A549 (cell line): Measurements from ENCODE around the gene MATR3. TPM values are rescaled to one million over a fixed set of nuclear protein-coding genes. Genes with fewer than 3 reads are reported as not detected.

Experiments
- ATAC-seq, 2 experiments: fragments of 200-7000 bp in 1 of 2; fragments of >200 bp in 1 of 2; cut with Nextera tagmentation in 1 of 2; cut with Tn5 transposase in 1 of 2; 3 replicates each; pipeline versions ENCODE4 v1.8.0 to v1.9.1; 2018 to 2020; ENCODE audit warnings: mild to moderate bottlenecking in 1 of 2, moderate library complexity in 1 of 2
- CTCF ChIA-PET: fragments of 300-600 bp; sonication (Branson Sonifier 250); formaldehyde crosslinking; extraction: SDS; loops from one replicate; lab custom pipeline; 2021; ENCODE audit warnings: antibody characterized with exemption, inconsistent platforms; lab: Yijun Ruan, JAX
- POLR2A ChIA-PET: fragments of 350-600 bp; formaldehyde crosslinking; extraction: SDS; loops from one replicate; lab custom pipeline; 2021; ENCODE audit warnings: antibody characterized with exemption, inconsistent platforms; lab: Yijun Ruan, JAX
- DNase-seq, 2 experiments: peaks; one replicate each; pipeline versions ENCODE4 v3.0.0 to v3.0.0-alpha.2; 2011 to 2016; ENCODE audit warnings: low read depth in 1 of 2, low spot score in 1 of 2
- FAIRE-seq: peaks from 2 replicates; lab custom pipeline; 2011; peaks lifted over from hg19 to GRCh38; lab: Jason Lieb, UNC
- H3K27ac ChIP-seq, 2 experiments: fragments of >200 bp; sonication (Bioruptor Twin); formaldehyde crosslinking; 3 replicates each; pipeline ENCODE4 v1.5.1; 2016 to 2017
- H3K4me1 ChIP-seq: fragments of >200 bp; sonication (Bioruptor Twin); formaldehyde crosslinking; 3 replicates; pipeline ENCODE4 v1.6.1; 2016
- H3K4me2 ChIP-seq: fragments of >200 bp; sonication (Bioruptor Twin); formaldehyde crosslinking; 3 replicates; pipeline ENCODE4 v1.6.1; 2016
- H3K4me3 ChIP-seq: fragments of >200 bp; sonication (Bioruptor Twin); formaldehyde crosslinking; 3 replicates; pipeline ENCODE4 v1.5.1; 2016
- H3K9me3 ChIP-seq: fragments of >200 bp; sonication (Bioruptor Twin); formaldehyde crosslinking; 3 replicates; pipeline ENCODE4 v1.6.1; 2016
- BHLHE40 ChIP-seq: IDR thresholded peaks from 2 replicates; pipeline ENCODE4 v1.6.1; 2012; ENCODE audit warnings: low read depth, low read length, inconsistent platforms
- CHD2 ChIP-seq: fragments of 150-350 bp; IDR thresholded peaks from 2 replicates; pipeline ENCODE4 v1.6.1; 2014; ENCODE audit warnings: low read length; ENCODE audit not compliant: partially characterized antibody
- EHF ChIP-seq: fragments of 250-450 bp; sonication (Bioruptor Pico); IDR thresholded peaks from 2 replicates; pipeline ENCODE4 v1.5.0; 2020; ENCODE audit warnings: mild to moderate bottlenecking
- EHMT2 ChIP-seq: fragments of 200-600 bp; sonication (generic); IDR thresholded peaks from 2 replicates; pipeline ENCODE4 v1.6.1; 2016; ENCODE audit warnings: antibody characterized with exemption, low read depth, mild to moderate bottlenecking, moderate library complexity
- EP300 ChIP-seq, 2 experiments: fragments of >200 bp; sonication (Bioruptor Twin); formaldehyde crosslinking; IDR thresholded peaks; 2 replicates in 1 of 2; 3 replicates in 1 of 2; pipeline ENCODE4 v1.6.1; 2016 to 2017
- HDAC2 ChIP-seq: fragments of 200-600 bp; sonication (generic); IDR thresholded peaks from 2 replicates; pipeline ENCODE4 v1.6.1; 2016
- HOXB13 ChIP-seq: fragments of 250-450 bp; sonication (Bioruptor Pico); IDR thresholded peaks from 2 replicates; pipeline ENCODE4 v1.5.0; 2020; ENCODE audit warnings: low read depth, mild to moderate bottlenecking, moderate library complexity
- KDM5A ChIP-seq: fragments of 200-600 bp; sonication (generic); IDR thresholded peaks from 2 replicates; pipeline ENCODE4 v1.6.1; 2016; ENCODE audit warnings: antibody characterized with exemption, mild to moderate bottlenecking
- MAFK ChIP-seq: fragments of 450-650 bp; IDR thresholded peaks from 2 replicates; pipeline ENCODE4 v1.6.1; 2014; ENCODE audit not compliant: partially characterized antibody
- MAX ChIP-seq: IDR thresholded peaks from 2 replicates; pipeline ENCODE4 v1.6.1; 2012
- NPAS2 ChIP-seq: fragments of 250-450 bp; sonication (Bioruptor Pico); IDR thresholded peaks from 2 replicates; pipeline ENCODE4 v1.8.0; 2022; ENCODE audit warnings: mild to moderate bottlenecking, moderate library complexity, borderline replicate concordance
- PBX3 ChIP-seq: IDR thresholded peaks from 2 replicates; pipeline ENCODE4 v1.6.1; 2012
- RNF2 ChIP-seq: fragments of 200-600 bp; sonication (generic); IDR thresholded peaks from 2 replicates; pipeline ENCODE4 v1.6.1; 2016; ENCODE audit warnings: low read depth, mild to moderate bottlenecking, antibody characterized with exemption, moderate library complexity, borderline replicate concordance
- ZC3H11A ChIP-seq: fragments of 450-650 bp; IDR thresholded peaks from 2 replicates; pipeline ENCODE4 v1.6.1; 2014; ENCODE audit warnings: antibody characterized with exemption, mild to moderate bottlenecking
- WGBS: methylation state at CpG from one replicate; pipeline ENCODE4 v1.1.6; 2017; ENCODE audit errors: missing lambda C conversion rate; 5-methylcytosine and 5-hydroxymethylcytosine counted together
- polyA plus RNA-seq, 4 experiments: library from polyadenylated mRNA; depleted of rRNA in 3 of 4; stranded (reverse); fragments of >200 nt; fragmentation: RNase III in 1 of 4; extraction: RNeasy Plus Mini Kit Qiagen cat#74134 plus additional on column Dnase treatment in 1 of 4; gene quantifications; 2 replicates in 3 of 4; 3 replicates in 1 of 4; pipeline ENCODE4 v1.2.3, GENCODE V29; 2011 to 2017
- TF ChIP-seq, protein P1 (sequence below): fragments of 150-350 bp; IDR thresholded peaks from 2 replicates; pipeline ENCODE4 v1.6.1; 2014; ENCODE audit warnings: low read depth, mild to moderate bottlenecking, low read length
- TF ChIP-seq, protein P2 (sequence below): IDR thresholded peaks from 2 replicates; pipeline ENCODE4 v1.6.1; 2012; ENCODE audit warnings: low read depth, borderline replicate concordance

MATR3 gene
- polyA plus RNA-seq, 2 of the 4 experiments (the other 2 are of a cell fraction) = 178 to 189 TPM

DNA sequence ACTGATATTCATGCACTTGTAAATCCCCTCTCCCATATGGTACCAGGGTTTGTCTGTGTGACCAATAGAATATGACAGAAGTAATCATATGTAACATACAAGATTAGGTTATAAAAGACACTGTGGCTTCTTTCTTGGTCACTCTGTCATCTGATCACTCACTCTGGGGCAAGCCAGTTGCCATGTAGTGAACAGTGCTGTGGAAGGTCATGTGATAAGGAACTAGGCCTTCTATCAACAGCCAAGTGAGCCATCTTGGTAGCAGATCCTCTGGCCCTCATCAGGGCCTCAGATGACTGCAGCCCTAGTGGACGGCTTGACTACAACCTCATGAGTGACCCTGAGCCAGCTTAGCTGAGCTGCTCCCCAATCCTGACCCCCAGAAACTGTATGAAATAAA is 30.0 kb upstream of the MATR3 start:
- TF ChIP-seq RNF2 (no peak), EHMT2 (no peak)
- TF ChIP-seq, protein P1, sequence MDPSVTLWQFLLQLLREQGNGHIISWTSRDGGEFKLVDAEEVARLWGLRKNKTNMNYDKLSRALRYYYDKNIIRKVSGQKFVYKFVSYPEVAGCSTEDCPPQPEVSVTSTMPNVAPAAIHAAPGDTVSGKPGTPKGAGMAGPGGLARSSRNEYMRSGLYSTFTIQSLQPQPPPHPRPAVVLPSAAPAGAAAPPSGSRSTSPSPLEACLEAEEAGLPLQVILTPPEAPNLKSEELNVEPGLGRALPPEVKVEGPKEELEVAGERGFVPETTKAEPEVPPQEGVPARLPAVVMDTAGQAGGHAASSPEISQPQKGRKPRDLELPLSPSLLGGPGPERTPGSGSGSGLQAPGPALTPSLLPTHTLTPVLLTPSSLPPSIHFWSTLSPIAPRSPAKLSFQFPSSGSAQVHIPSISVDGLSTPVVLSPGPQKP = no peak
- Histone ChIP-seq H3K9me3 (no peaks in the 10 kb centered on the region), H3K4me1 (0 out of 3 replicates have a peak, but pooled peaks cover 4% of the 10 kb centered on the region), H3K4me3 (no peak overlapping the region), H3K27ac (no peak overlapping the region), H3K4me2 (no peak overlapping the region)
- DNase-seq (no peak), FAIRE-seq (no peak), ATAC-seq (peak in 1 of 2 experiments; percentile 22; a peak in 2 of 6 replicates)
- ChIA-PET CTCF (no interaction called here), POLR2A (no interaction called here)
- whole genome bisulfite sequencing = 50% methylated on average over 1 of the region's 1 CpG

DNA sequence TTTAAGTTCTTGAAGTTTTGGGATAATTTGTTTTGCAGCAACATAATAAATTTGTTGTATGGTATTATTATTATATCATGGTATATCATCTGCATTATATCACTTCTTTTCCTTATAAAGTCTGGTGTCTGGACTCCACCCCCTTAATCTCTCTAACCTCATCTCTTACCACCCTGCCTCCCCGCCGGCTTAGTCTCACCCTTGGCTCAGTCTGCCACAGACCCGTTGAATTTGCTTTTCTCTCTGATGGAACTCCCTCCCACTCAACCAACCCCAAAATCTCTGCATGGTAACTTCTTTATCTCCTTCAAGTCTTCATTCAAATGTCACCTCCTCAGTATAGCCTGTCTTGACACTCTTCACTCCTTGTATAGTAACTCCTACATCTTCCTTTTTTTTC is 29.6 kb upstream of the MATR3 start:
- 0 out of 3 replicates have a peak, but pooled peaks cover 4% of the 10 kb centered on the region for H3K4me1 ChIP-seq
- FAIRE-seq = no peak
- no peak overlapping the region for H3K27ac ChIP-seq
- no peak for ATAC-seq
- no peak for DNase-seq
- 99% methylated on average over 3 of the region's 3 CpGs for WGBS
- ChIA-PET CTCF (interaction anchor here (0.7 kb wide), 1 partner anchor 712 kb away, joined by 4 read pairs; no protein-coding TSS in a partner anchor), POLR2A (no interaction called here)
- no peak overlapping the region for H3K4me2 ChIP-seq
- no peak for TF ChIP-seq MAFK
- TF ChIP-seq KDM5A = no peak
- no peak for TF ChIP-seq EP300 (IDR thresholded peaks at IDR 0.05)
- TF ChIP-seq HDAC2 = no peak
- no peak for TF ChIP-seq EHF (CRISPR knock-in tag)
- TF ChIP-seq NPAS2 (CRISPR knock-in tag) = no peak
- no peak overlapping the region for H3K4me3 ChIP-seq
- H3K9me3 ChIP-seq = no peaks in the 10 kb centered on the region

GRCh38 chr5:139265001-139265400 is 28.5 kb upstream of the MATR3 start:
- H3K9me3 ChIP-seq = no peaks in the 10 kb centered on the region
- FAIRE-seq (no peak), ATAC-seq (no peak)
- no peak overlapping the region for H3K4me3 ChIP-seq
- 0 out of 3 replicates have a peak, but pooled peaks cover 4% of the 10 kb centered on the region for H3K4me1 ChIP-seq
- POLR2A ChIA-PET = interaction anchor here (0.6 kb wide), 1 partner anchor 763 kb away, joined by 3 read pairs; no protein-coding TSS in a partner anchor
- TF ChIP-seq ZC3H11A (no peak), HOXB13 (no peak), BHLHE40 (no peak), MAX (no peak), CHD2 (no peak), PBX3 (no peak)
- TF ChIP-seq, protein P2, sequence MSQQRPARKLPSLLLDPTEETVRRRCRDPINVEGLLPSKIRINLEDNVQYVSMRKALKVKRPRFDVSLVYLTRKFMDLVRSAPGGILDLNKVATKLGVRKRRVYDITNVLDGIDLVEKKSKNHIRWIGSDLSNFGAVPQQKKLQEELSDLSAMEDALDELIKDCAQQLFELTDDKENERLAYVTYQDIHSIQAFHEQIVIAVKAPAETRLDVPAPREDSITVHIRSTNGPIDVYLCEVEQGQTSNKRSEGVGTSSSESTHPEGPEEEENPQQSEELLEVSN = no peak
- TF ChIP-seq, protein P1 = no peak
- TF ChIP-seq, all 56 proteins: peak for 0
- 74% methylated on average over 2 of the region's 2 CpGs for WGBS
- Histone ChIP-seq H3K27ac (no peak overlapping the region), H3K4me2 (no peak overlapping the region)
- CTCF ChIA-PET = interaction anchor here (0.7 to 1.5 kb wide), 2 partner anchors 499 to 622 kb away, joined by 3 read pairs; no protein-coding TSS in a partner anchor
- no peak for DNase-seq
